ENCODE data around the gene NARF.
"Not testable (repeated sequence)": the region's sequence is repeated elsewhere in the genome, so short reads cannot be mapped to it uniquely, and the experiment has no call there.

Gene NARF

GRCh38 chr17:82503094-82503727 is 44.7 kb downstream of the NARF start:
- no peak for DNase-seq

GRCh38 chr17:82503728-82504308 is 45.3 kb downstream of the NARF start:
- DNase-seq: no peak

GRCh38 chr17:82505296-82505695 is 46.8 kb downstream of the NARF start:
- no peak for DNase-seq

GRCh38 chr17:82506402-82506801 is 47.9 kb downstream of the NARF start:
- peak in 1 of 5 donors; percentile 53 for DNase-seq

GRCh38 chr17:82507631-82508175 is 49.2 kb downstream of the NARF start:
- no peak for DNase-seq

GRCh38 chr17:82511642-82512041 is 53.1 kb downstream of the NARF start:
- DNase-seq: not testable (repeated sequence)

GRCh38 chr17:82513864-82514263 is 55.3 kb downstream of the NARF start:
- DNase-seq: not testable (repeated sequence)

- no peak for DNase-seq
These were observed 58.8 kb downstream of the NARF start for GRCh38 chr17:82517230-82517865.

GRCh38 chr17:82518826-82519810 is 60.6 kb downstream of the NARF start, which contains the start of gene FOXK2:
Gene FOXK2, plus strand, starts transcription at chr17:82519732. Its CDS starts 157 bp downstream, at chr17:82519889.
- peak; percentile 85 to 96 (median 88) for DNase-seq

- DNase-seq: peak; percentile 16 to 53 (median 23)
These were observed 61.7 kb downstream of the NARF start for GRCh38 chr17:82519971-82520903.

GRCh38 chr17:82524540-82524939 is 66.0 kb downstream of the NARF start:
- DNase-seq: no peak

GRCh38 chr17:82525712-82526111 is 67.2 kb downstream of the NARF start:
- DNase-seq: no peak

GRCh38 chr17:82527898-82528297 is 69.4 kb downstream of the NARF start:
- no peak for DNase-seq

GRCh38 chr17:82528484-82529265 is 70.1 kb downstream of the NARF start:
- no peak for DNase-seq

- DNase-seq: no peak
These were observed 71.4 kb downstream of the NARF start for GRCh38 chr17:82529914-82530300.

- no peak for DNase-seq
These were observed 72.9 kb downstream of the NARF start for GRCh38 chr17:82531431-82531881.

GRCh38 chr17:82534401-82534812 is 75.9 kb downstream of the NARF start:
- DNase-seq: no peak

GRCh38 chr17:82536512-82537201 is 78.1 kb downstream of the NARF start:
- no peak for DNase-seq

GRCh38 chr17:82537228-82537627 is 78.7 kb downstream of the NARF start:
- not testable (repeated sequence) for DNase-seq

- DNase-seq: not testable (repeated sequence)
These were observed 80.5 kb downstream of the NARF start for GRCh38 chr17:82539076-82539475.

All from T-helper 1 cell (primary cell).